Measurements from ENCODE around the gene HEBP2. TPM values are rescaled to one million over a fixed set of nuclear protein-coding genes. Genes with fewer than 3 reads are reported as not detected.

The HEBP2 gene
- total RNA-seq, 1 donor from 2014 or later, result 64.8 TPM

- TF ChIP-seq CTCF (IDR thresholded peaks at IDR 0.05; ENCODE audit: insufficient read depth, low read length, severe bottlenecking), result no peak
- no peaks in the 10 kb centered on the region for H3K27me3 ChIP-seq (ENCODE audit: control insufficient read depth, insufficient read depth, low read length)
- DNase-seq (ENCODE audit: low read depth) (no peak), FAIRE-seq (no peak)
- peaks cover 24% of the 10 kb centered on the region for H3K36me3 ChIP-seq (ENCODE audit: control insufficient read depth, insufficient read depth, low read length)
- H3K4me3 ChIP-seq (ENCODE audit: low read depth, low read length), result no peak overlapping the region
Observed at GRCh38 chr6:138430361-138431145, 26.5 kb downstream of the HEBP2 start.

GRCh38 chr6:138431256-138432062 lies 27.4 kb downstream of the HEBP2 start:
- FAIRE-seq (no peak), DNase-seq (ENCODE audit: low read depth) (no peak)
- H3K4me3 ChIP-seq (ENCODE audit: low read depth, low read length), result no peak overlapping the region
- no peaks in the 10 kb centered on the region for H3K27me3 ChIP-seq (ENCODE audit: control insufficient read depth, insufficient read depth, low read length)
- no peak for TF ChIP-seq CTCF (IDR thresholded peaks at IDR 0.05; ENCODE audit: insufficient read depth, low read length, severe bottlenecking)
- H3K36me3 ChIP-seq (ENCODE audit: control insufficient read depth, insufficient read depth, low read length), result peaks cover 23% of the 10 kb centered on the region

- Histone ChIP-seq H3K4me3 (ENCODE audit: low read depth, low read length) (no peak overlapping the region), H3K27me3 (ENCODE audit: control insufficient read depth, insufficient read depth, low read length) (no peaks in the 10 kb centered on the region), H3K36me3 (ENCODE audit: control insufficient read depth, insufficient read depth, low read length) (peaks cover 22% of the 10 kb centered on the region)
- FAIRE-seq (no peak), DNase-seq (ENCODE audit: low read depth) (no peak)
- no peak for TF ChIP-seq CTCF (IDR thresholded peaks at IDR 0.05; ENCODE audit: insufficient read depth, low read length, severe bottlenecking)
Observed at GRCh38 chr6:138432063-138432356, 28.0 kb downstream of the HEBP2 start.

- Histone ChIP-seq H3K4me3 (ENCODE audit: low read depth, low read length) (no peak overlapping the region), H3K36me3 (ENCODE audit: control insufficient read depth, insufficient read depth, low read length) (peaks cover 22% of the 10 kb centered on the region), H3K27me3 (ENCODE audit: control insufficient read depth, insufficient read depth, low read length) (no peaks in the 10 kb centered on the region)
- DNase-seq (ENCODE audit: low read depth) (no peak), FAIRE-seq (no peak)
- TF ChIP-seq CTCF (IDR thresholded peaks at IDR 0.05; ENCODE audit: insufficient read depth, low read length, severe bottlenecking), result no peak
Observed at GRCh38 chr6:138434096-138434495, 30.1 kb downstream of the HEBP2 start.

GRCh38 chr6:138434925-138435324 lies 30.9 kb downstream of the HEBP2 start:
- no peak for TF ChIP-seq CTCF (IDR thresholded peaks at IDR 0.05; ENCODE audit: insufficient read depth, low read length, severe bottlenecking)
- Histone ChIP-seq H3K36me3 (ENCODE audit: control insufficient read depth, insufficient read depth, low read length) (peaks cover 18% of the 10 kb centered on the region), H3K27me3 (ENCODE audit: control insufficient read depth, insufficient read depth, low read length) (no peaks in the 10 kb centered on the region), H3K4me3 (ENCODE audit: low read depth, low read length) (no peak overlapping the region)
- FAIRE-seq, result no peak
- DNase-seq (ENCODE audit: low read depth), result no peak

Data from bronchial epithelial cell (primary cell).